Measurements from ENCODE around the gene ZBTB7B.
A peak's percentile ranks its signal among the peaks of the same experiment; 100 is the strongest.

The ZBTB7B gene

GRCh38 chr1:155051342-155051776 is 48.8 kb downstream of the ZBTB7B start:
- no peak for TF ChIP-seq CTCF (IDR thresholded peaks at IDR 0.05)

GRCh38 chr1:155051777-155052398 is 49.3 kb downstream of the ZBTB7B start:
- no peak for TF ChIP-seq CTCF (IDR thresholded peaks at IDR 0.05)

- peak; percentile 69 for TF ChIP-seq CTCF (IDR thresholded peaks at IDR 0.05)
These were observed 50.1 kb downstream of the ZBTB7B start for GRCh38 chr1:155052439-155053395.

GRCh38 chr1:155053531-155054105 is 51.0 kb downstream of the ZBTB7B start:
- no peak for TF ChIP-seq CTCF (IDR thresholded peaks at IDR 0.05)

- TF ChIP-seq CTCF (IDR thresholded peaks at IDR 0.05), result no peak
These were observed 54.5 kb downstream of the ZBTB7B start for GRCh38 chr1:155057104-155057503.

GRCh38 chr1:155057788-155058211 is 55.2 kb downstream of the ZBTB7B start:
- no peak for TF ChIP-seq CTCF (IDR thresholded peaks at IDR 0.05)

- TF ChIP-seq CTCF (IDR thresholded peaks at IDR 0.05), result no peak
These were observed 58.1 kb downstream of the ZBTB7B start for GRCh38 chr1:155060736-155061135.
